GM23338 (cell line): ENCODE data around the gene SND1.

Experiments
- CTCF ChIP-seq, 2 experiments: fragments of 200-600 bp in 1 of 2; sonication (generic) in 1 of 2; conservative IDR thresholded peaks; 2 replicates each; pipeline versions ENCODE4 v1.5.1 to v1.6.1; 2016 to 2017; ENCODE audit warnings: antibody characterized with exemption in 2 of 2, low read depth in 2 of 2, mild to moderate bottlenecking in 2 of 2, moderate library complexity in 1 of 2
- REST ChIP-seq: IDR thresholded peaks from one replicate; pipeline ENCODE4 v1.6.1; 2018; ENCODE audit warnings: antibody characterized with exemption; ENCODE audit not compliant: unreplicated experiment

DNA sequence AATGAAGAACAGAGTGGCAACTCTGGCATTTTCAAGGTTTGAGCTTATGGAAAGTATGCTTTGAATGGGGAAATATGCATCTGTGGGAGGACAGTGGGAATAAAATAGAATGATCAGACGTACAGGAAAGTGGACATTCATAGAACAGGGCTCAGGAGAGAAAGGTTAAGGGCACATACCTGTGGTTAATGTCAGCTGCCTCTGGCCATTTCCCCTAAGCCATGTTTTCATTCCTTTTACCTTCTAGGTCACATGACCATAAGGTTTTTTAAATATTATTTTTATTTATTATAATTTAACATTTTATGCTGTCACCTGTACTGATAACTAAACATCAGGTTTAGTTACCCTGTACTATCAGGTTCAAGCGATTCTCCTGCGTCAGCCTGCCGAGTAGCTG lies 326.4 kb downstream of the SND1 start:
- TF ChIP-seq CTCF (conservative IDR thresholded peaks at IDR 0.05; ENCODE audit: low read depth in 2 of 2) (no peak), REST (no peak)
